HepG2 (cell line): ENCODE measurements around the gene MED1. TPM values are rescaled to one million over a fixed set of nuclear protein-coding genes. Genes with fewer than 3 reads are reported as not detected.
"Not testable (repeated sequence)": the region's sequence is repeated elsewhere in the genome, so short reads cannot be mapped to it uniquely, and the experiment has no call there.

Source experiments
- ATAC-seq: fragments of 200-7000 bp; cut with Tn5 transposase; 3 replicates; pipeline ENCODE4 v1.9.1; 2020; ENCODE audit warnings: mild to moderate bottlenecking, moderate library complexity
- BruUV-seq: library from RNA; stranded (reverse); fragments of 400-500 nt; replicated peaks from 2 replicates; lab custom pipeline; 2021; lab: Mats Ljungman, UMichigan
- CTCF ChIA-PET: fragments of 300-600 bp; formaldehyde crosslinking; extraction: SDS; loops from one replicate; lab custom pipeline; 2021; ENCODE audit warnings: low total read pairs, inconsistent platforms, low intra/inter-chr PET ratio; lab: Yijun Ruan, JAX
- POLR2A ChIA-PET: fragments of 350-600 bp; sonication (Branson Sonifier 250); formaldehyde crosslinking; loops from one replicate; lab custom pipeline; 2020; ENCODE audit warnings: antibody characterized with exemption, inconsistent platforms; lab: Yijun Ruan, JAX
- DNase-seq: peaks from one replicate; pipeline ENCODE4 v3.0.0-alpha.2; 2015; ENCODE audit warnings: low spot score
- FAIRE-seq: peaks from 3 replicates; lab custom pipeline; 2011; peaks lifted over from hg19 to GRCh38; lab: Jason Lieb, UNC
- H2AFZ ChIP-seq: one replicate; pipeline ENCODE4 v1.6.1; 2011; ENCODE audit warnings: low read length, inconsistent platforms
- H3K27ac ChIP-seq: fragments of 300-600 bp; 3 replicates; pipeline ENCODE4 v1.8.0; 2011; ENCODE audit warnings: mixed run types, mild to moderate bottlenecking, mixed read lengths, low read length, inconsistent platforms; ENCODE audit not compliant: insufficient read depth; ENCODE audit errors: extremely low read length
- H3K27me3 ChIP-seq, 2 experiments: fragments of 200-600 bp in 1 of 2; 2 replicates in 1 of 2; 3 replicates in 1 of 2; pipeline versions ENCODE4 v1.6.0 to v1.8.0; 2011; ENCODE audit warnings: low read length in 2 of 2, mild to moderate bottlenecking in 2 of 2, moderate library complexity in 2 of 2, inconsistent platforms in 1 of 2; ENCODE audit not compliant: insufficient read depth in 2 of 2, control insufficient read depth in 1 of 2
- H3K36me3 ChIP-seq, 2 experiments: fragments of 200-600 bp in 1 of 2; replicated peaks in 1 of 2; 2 replicates in 1 of 2; 3 replicates in 1 of 2; pipeline versions ENCODE4 v1.5.1 to v1.8.0; 2011; ENCODE audit warnings: low read length in 2 of 2, inconsistent platforms in 1 of 2; ENCODE audit not compliant: insufficient read depth in 2 of 2, control insufficient read depth in 1 of 2
- H3K4me1 ChIP-seq: 2 replicates; pipeline ENCODE4 v1.5.1; 2012; ENCODE audit warnings: low read length, inconsistent platforms; ENCODE audit not compliant: insufficient read depth
- H3K4me2 ChIP-seq: 2 replicates; pipeline ENCODE4 v1.6.0; 2011; ENCODE audit warnings: low read depth, low read length, inconsistent platforms
- H3K4me3 ChIP-seq, 3 experiments: fragments of 200-600 bp in 1 of 3; sonication (generic), shearing (Covaris generic) in 1 of 3; replicated peaks in 1 of 3; 2 replicates each; pipeline ENCODE4 v1.5.1; 2011 to 2016; ENCODE audit warnings: low read length in 3 of 3, inconsistent platforms in 2 of 3, low read depth in 2 of 3, mild to moderate bottlenecking in 2 of 3, control low read depth in 1 of 3, mixed read lengths in 1 of 3; ENCODE audit not compliant: insufficient read depth in 1 of 3
- H3K79me2 ChIP-seq: one replicate; pipeline ENCODE4 v1.6.1; 2011; ENCODE audit warnings: low read length, inconsistent platforms; ENCODE audit not compliant: insufficient read depth
- H3K9ac ChIP-seq: 2 replicates; pipeline ENCODE4 v1.6.0; 2011; ENCODE audit warnings: mild to moderate bottlenecking, low read depth, low read length, inconsistent platforms; ENCODE audit not compliant: insufficient read depth
- H3K9me3 ChIP-seq: 2 replicates; pipeline ENCODE4 v1.5.1; 2012; ENCODE audit warnings: mild to moderate bottlenecking, low read length
- H4K20me1 ChIP-seq: 2 replicates; pipeline ENCODE4 v1.6.0; 2011; ENCODE audit warnings: inconsistent platforms, mild to moderate bottlenecking, low read length, moderate library complexity; ENCODE audit not compliant: insufficient read depth
- ASH2L ChIP-seq: fragments of 300-600, 200-600 bp; sonication (generic); IDR thresholded peaks from 2 replicates; pipeline ENCODE4 v1.7.0; 2017; ENCODE audit warnings: low read depth, mild to moderate bottlenecking, moderate library complexity, mixed read lengths, low read length; ENCODE audit not compliant: insufficient read length
- CBX5 ChIP-seq: sonication (generic); formaldehyde crosslinking; IDR thresholded peaks from 2 replicates; pipeline ENCODE4 v1.4.0; 2020; ENCODE audit warnings: missing genetic modification reagents, borderline replicate concordance
- HMGXB3 ChIP-seq: sonication (generic); formaldehyde crosslinking; IDR thresholded peaks from 2 replicates; pipeline ENCODE4 v1.4.0; 2020; ENCODE audit warnings: missing genetic modification reagents, borderline replicate concordance
- HNRNPH1 ChIP-seq: fragments of 200-400 bp; formaldehyde crosslinking; optimal IDR thresholded peaks from 2 replicates; pipeline ENCODE3; 2017; ENCODE audit warnings: mild to moderate bottlenecking, low read depth, low read length
- NFRKB ChIP-seq: fragments of 450-650 bp; IDR thresholded peaks from 2 replicates; pipeline ENCODE4 v1.6.1; 2017
- NRL ChIP-seq: sonication (generic); formaldehyde crosslinking; IDR thresholded peaks from 2 replicates; pipeline ENCODE4 v1.5.0; 2020; ENCODE audit warnings: missing genetic modification reagents, mild to moderate bottlenecking, moderate library complexity, borderline replicate concordance
- PHF20 ChIP-seq: sonication (generic); formaldehyde crosslinking; IDR thresholded peaks from 2 replicates; pipeline ENCODE4 v1.5.0; 2020; ENCODE audit warnings: mild to moderate bottlenecking, missing genetic modification reagents
- ZNF232 ChIP-seq: sonication (generic); formaldehyde crosslinking; IDR thresholded peaks from 2 replicates; pipeline ENCODE4 v1.4.0; 2020; ENCODE audit warnings: missing genetic modification reagents, borderline replicate concordance
- ZNF460 ChIP-seq: sonication (generic); formaldehyde crosslinking; IDR thresholded peaks from 2 replicates; pipeline ENCODE4 v1.5.1; 2020; ENCODE audit warnings: missing genetic modification reagents, mild to moderate bottlenecking, borderline replicate concordance
- ZNF788 ChIP-seq: sonication (generic); formaldehyde crosslinking; IDR thresholded peaks from 2 replicates; pipeline ENCODE4 v1.5.0; 2020; ENCODE audit warnings: mild to moderate bottlenecking, missing genetic modification reagents, borderline replicate concordance
- WGBS: methylation state at CpG from one replicate; pipeline ENCODE4 v1.1.6; 2017; ENCODE audit warnings: low lambda C conversion rate; 5-methylcytosine and 5-hydroxymethylcytosine counted together
- in situ Hi-C: cut with HindIII; loops from 2 replicates; pipeline ENCODE4 v1.10.0; 2017; ENCODE audit warnings: low pct_unique_long_range_greater_than_20kb; ENCODE audit not compliant: extremely low pct_ligation_motif_present
- intact Hi-C: fragments of 100-400 bp; cut with micrococcal nuclease; formaldehyde crosslinking; loops from one replicate; pipeline ENCODE4 v1.10.0; 2022; ENCODE audit not compliant: unreplicated experiment
- polyA plus RNA-seq, 8 experiments: library from polyadenylated mRNA; depleted of rRNA in 3 of 8; stranded (reverse) in 7 of 8; unstranded in 1 of 8; fragments of >200 nt; fragmentation: Illumina TruSeq in 4 of 8; extraction: Trizol in 4 of 8; gene quantifications; 2 replicates each; pipeline versions ENCODE4 v1.2.1 to v1.2.3, GENCODE V29; 2011 to 2016; ENCODE audit warnings: low read depth in 4 of 8, missing spikeins in 1 of 8, mixed read lengths in 1 of 8; ENCODE audit not compliant: insufficient read depth in 1 of 8
- total RNA-seq, 5 experiments: library from RNA; depleted of rRNA; stranded (reverse); fragments of >200 nt; fragmentation: Illumina TruSeq; extraction: Trizol; gene quantifications; 2 replicates each; pipeline ENCODE4 v1.2.3, GENCODE V29; 2016; ENCODE audit warnings: low read depth in 1 of 5
- TF ChIP-seq, protein P1 (sequence below): sonication (generic); formaldehyde crosslinking; IDR thresholded peaks from 2 replicates; pipeline ENCODE4 v1.5.0; 2020; ENCODE audit warnings: mild to moderate bottlenecking, low read depth, missing genetic modification reagents, borderline replicate concordance

The MED1 gene
- total and polyA plus RNA-seq, 2 of the 13 experiments (the other 11 are each of a cell fraction or from before 2014, with no cell fraction given) = 37.5 to 40.1 TPM

- TF ChIP-seq NRL (CRISPR knock-in tag) (no peak), ASH2L (no peak), ZNF460 (CRISPR knock-in tag) (no peak), NFRKB (no peak), PHF20 (CRISPR knock-in tag) (no peak), ZNF232 (CRISPR knock-in tag) (no peak)
- TF ChIP-seq, protein P1, sequence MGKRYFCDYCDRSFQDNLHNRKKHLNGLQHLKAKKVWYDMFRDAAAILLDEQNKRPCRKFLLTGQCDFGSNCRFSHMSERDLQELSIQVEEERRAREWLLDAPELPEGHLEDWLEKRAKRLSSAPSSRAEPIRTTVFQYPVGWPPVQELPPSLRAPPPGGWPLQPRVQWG = no peak
Observed at GRCh38 chr17:39376434-39376833, 74.6 kb downstream of the MED1 start (continued).

- H3K27ac ChIP-seq, H3K36me3 ChIP-seq, FAIRE-seq, H3K4me2 ChIP-seq, POLR2A ChIA-PET, H3K9ac ChIP-seq, H3K79me2 ChIP-seq, CTCF ChIA-PET, DNase-seq, ATAC-seq, H2AFZ ChIP-seq, in situ Hi-C loops, H3K4me3 ChIP-seq, intact Hi-C loops, H3K9me3 ChIP-seq, H4K20me1 ChIP-seq, H3K27me3 ChIP-seq, BruUV-seq, H3K4me1 ChIP-seq: not testable (repeated sequence)
- WGBS = 98% methylated on average over 4 of the region's 4 CpGs
Observed at GRCh38 chr17:39367805-39368204, 83.3 kb downstream of the MED1 start.

GRCh38 chr17:39365872-39366271 lies 85.2 kb downstream of the MED1 start:
- Histone ChIP-seq H3K9ac (no peak overlapping the region), H3K4me2 (no peak overlapping the region), H3K4me1 (no peaks in the 10 kb centered on the region), H3K36me3 (no peaks in the 10 kb centered on the region), H3K9me3 (no peaks in the 10 kb centered on the region), H2AFZ (no peak overlapping the region), H3K27ac (no peak overlapping the region), H3K27me3 (no peaks in the 10 kb centered on the region), H3K4me3 (no peak overlapping the region), H4K20me1 (peaks cover 8% of the 10 kb centered on the region; the same call in 1 of the 2 replicates), H3K79me2 (no peaks in the 10 kb centered on the region)
- CTCF ChIA-PET = no interaction called here
- DNase-seq = no peak
- FAIRE-seq = no peak
- no peak for ATAC-seq
- intact Hi-C loops (no loop called here), in situ Hi-C loops (no loop called here)
- POLR2A ChIA-PET = no interaction called here
- no TSS peak for BruUV-seq
- WGBS = 90% methylated on average over 5 of the region's 5 CpGs
- TF ChIP-seq CBX5 (CRISPR knock-in tag) = no peak
- no peak for TF ChIP-seq ZNF788 (CRISPR knock-in tag)
- TF ChIP-seq HNRNPH1 = no peak
- TF ChIP-seq HMGXB3 (CRISPR knock-in tag) = no peak
